Measurements from ENCODE around the gene UNKL. TPM values are rescaled to one million over a fixed set of nuclear protein-coding genes. Genes with fewer than 3 reads are reported as not detected.

UNKL gene
- total and polyA plus RNA-seq, 3 donors from 2014 or later = 23.7 to 49.9 (median 49.2) TPM

DNA sequence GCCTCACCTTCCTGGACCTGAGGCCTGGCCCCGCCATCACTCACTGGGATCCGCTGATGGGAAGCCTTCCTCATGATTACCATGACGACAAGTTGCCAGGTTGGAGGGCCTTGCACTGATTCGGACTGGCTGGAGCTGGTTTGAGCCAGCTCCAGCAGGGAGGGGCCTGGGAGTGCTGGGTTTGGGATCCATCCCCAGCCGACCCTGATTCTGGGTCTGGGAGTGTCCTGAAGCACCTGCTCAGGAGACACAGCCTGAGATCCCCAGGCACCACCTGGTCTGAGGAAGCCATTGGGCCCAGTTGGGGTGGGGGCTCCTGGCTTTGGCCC is 86.9 kb downstream of the UNKL start:
- H3K4me1 ChIP-seq = peaks cover 10% of the 10 kb centered on the region
- intact Hi-C loops (cut with DNase I; ENCODE audit: low total_unique reads) = no loop called here
- TF ChIP-seq POLR2A (IDR thresholded peaks at IDR 0.05) (no peak), CTCF (IDR thresholded peaks at IDR 0.05) (no peak)
- H3K4me3 ChIP-seq = no peak overlapping the region
- no peak for DNase-seq
- no peak overlapping the region for H3K27ac ChIP-seq
- 83% methylated on average over 5 of the region's 5 CpGs; no CpG with 5 or more reads in 1 of the 2 donors for WGBS, 2 donors
- H3K36me3 ChIP-seq (ENCODE audit: low read depth, missing control alignments) = no peaks in the 10 kb centered on the region
- H3K9me3 ChIP-seq = no peaks in the 10 kb centered on the region
- no peaks in the 10 kb centered on the region for H3K27me3 ChIP-seq

DNA sequence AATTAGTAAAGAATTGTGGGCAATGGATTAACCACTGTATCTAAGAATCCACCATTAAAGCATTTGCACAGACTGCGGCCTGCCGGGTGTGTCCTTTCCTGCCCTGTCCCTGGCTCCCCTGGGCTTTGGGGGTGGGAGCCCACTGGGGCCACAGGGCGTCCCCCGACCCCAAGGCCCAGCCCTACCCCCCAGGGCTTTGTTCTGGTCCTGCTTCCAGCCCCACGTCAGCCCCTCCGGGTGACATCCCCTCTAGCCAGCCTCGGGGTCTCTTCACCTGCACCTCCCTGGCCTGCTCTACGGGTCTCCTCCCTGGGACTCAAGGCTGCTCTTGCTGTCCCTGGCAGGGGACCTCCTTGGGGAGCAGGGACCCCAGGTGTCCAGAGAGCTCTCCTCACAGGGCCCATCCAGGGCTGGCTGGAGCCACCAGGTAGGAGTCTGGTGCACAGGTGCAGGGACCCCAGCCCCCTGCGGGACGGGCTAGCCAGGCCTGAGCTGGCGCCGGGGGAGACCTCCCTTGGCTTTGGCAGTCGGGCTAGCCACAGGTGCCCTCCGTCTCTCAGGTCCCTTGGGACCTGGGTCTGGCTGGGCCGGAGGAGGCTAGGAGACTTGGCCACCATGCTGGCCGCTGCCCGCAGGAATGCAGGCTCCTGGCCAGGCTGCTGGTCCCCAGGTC is 87.4 kb downstream of the UNKL start:
- Histone ChIP-seq H3K4me1 (peaks cover 5% of the 10 kb centered on the region), H3K4me3 (no peak overlapping the region), H3K36me3 (ENCODE audit: low read depth, missing control alignments) (no peaks in the 10 kb centered on the region), H3K27ac (no peak overlapping the region), H3K9me3 (no peaks in the 10 kb centered on the region), H3K27me3 (no peaks in the 10 kb centered on the region)
- intact Hi-C loops (cut with DNase I; ENCODE audit: low total_unique reads) = no loop called here
- 87 to 90% methylated on average over 13 to 16 of the region's 17 CpGs for WGBS, 2 donors
- DNase-seq = no peak
- TF ChIP-seq CTCF (IDR thresholded peaks at IDR 0.05) (no peak), POLR2A (IDR thresholded peaks at IDR 0.05) (no peak)

DNA sequence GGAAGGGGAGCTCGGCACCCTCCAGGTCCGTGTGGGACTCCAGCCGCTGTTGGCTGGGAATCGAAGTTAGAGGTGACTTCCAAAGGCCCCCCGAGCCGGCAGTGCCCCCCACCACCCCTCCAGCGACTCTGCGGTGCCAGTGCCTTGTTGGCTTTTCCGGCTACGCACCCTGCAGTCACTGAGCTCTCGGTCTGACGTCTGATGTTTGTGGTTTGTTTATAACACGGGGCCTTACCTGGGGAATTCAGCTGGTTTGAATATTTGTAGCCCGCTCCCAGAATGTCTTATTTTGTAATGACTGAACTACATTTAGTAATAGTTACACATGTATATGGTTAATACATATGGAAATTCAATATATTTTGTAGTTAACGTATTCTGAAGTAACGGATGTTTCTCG is 88.1 kb downstream of the UNKL start:
- no peaks in the 10 kb centered on the region for H3K36me3 ChIP-seq (ENCODE audit: low read depth, missing control alignments)

DNA sequence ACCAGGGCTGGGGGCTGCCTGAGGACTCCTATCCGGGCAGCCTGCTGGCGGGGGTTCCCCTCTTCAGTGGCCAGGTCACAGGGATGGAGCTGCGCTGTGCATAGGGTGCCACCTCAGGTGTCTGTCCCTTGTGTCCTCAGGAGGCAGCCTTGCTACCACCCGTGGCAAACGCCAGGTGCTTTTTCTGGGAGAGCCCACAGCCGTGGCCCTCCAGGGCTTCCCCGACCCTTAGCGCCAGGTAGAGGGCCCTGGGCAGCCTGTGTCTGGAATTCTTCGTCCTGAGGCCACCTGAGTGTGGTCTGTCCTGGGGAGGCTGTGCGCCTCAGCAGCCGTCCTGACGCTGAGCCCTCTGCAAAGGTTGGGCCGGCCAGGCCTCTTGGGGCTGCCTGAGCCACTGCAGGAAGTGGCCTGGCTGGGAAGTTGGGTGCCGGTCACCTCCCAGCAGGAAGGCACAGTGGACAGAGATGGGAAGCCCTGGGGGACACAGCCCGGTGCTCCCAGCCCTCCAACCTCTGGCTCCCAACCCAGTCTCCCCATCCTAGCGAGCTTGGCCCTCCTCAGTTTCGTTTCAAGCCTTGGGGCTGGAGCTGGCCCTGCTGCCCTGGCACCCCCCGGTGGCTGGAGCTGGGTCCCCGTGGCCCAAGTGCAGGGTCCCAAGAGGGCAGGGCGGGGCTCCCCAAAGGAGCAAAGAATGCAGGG is 88.7 kb downstream of the UNKL start:
- intact Hi-C loops (cut with DNase I; ENCODE audit: low total_unique reads) = no loop called here

More for the DNA sequence above, 88.1 kb downstream of the UNKL start:
- DNase-seq = no peak
- WGBS, 2 donors = 75 to 89% methylated on average over 15 to 17 of the region's 17 CpGs
- Histone ChIP-seq H3K4me3 (no peak overlapping the region), H3K4me1 (no peaks in the 10 kb centered on the region), H3K27ac (no peak overlapping the region), H3K9me3 (no peaks in the 10 kb centered on the region), H3K27me3 (no peaks in the 10 kb centered on the region)
- no peak for TF ChIP-seq POLR2A (IDR thresholded peaks at IDR 0.05)
- TF ChIP-seq CTCF (IDR thresholded peaks at IDR 0.05) = no peak
- intact Hi-C loops (cut with DNase I; ENCODE audit: low total_unique reads) = no loop called here

More for the DNA sequence above, 88.7 kb downstream of the UNKL start:
- WGBS, 2 donors = 65 to 85% methylated on average over 7 to 19 of the region's 20 CpGs
- Histone ChIP-seq H3K27me3 (no peaks in the 10 kb centered on the region), H3K27ac (no peak overlapping the region), H3K36me3 (ENCODE audit: low read depth, missing control alignments) (no peaks in the 10 kb centered on the region), H3K4me1 (no peaks in the 10 kb centered on the region), H3K9me3 (no peaks in the 10 kb centered on the region), H3K4me3 (no peak overlapping the region)
- TF ChIP-seq CTCF (IDR thresholded peaks at IDR 0.05) (no peak), POLR2A (IDR thresholded peaks at IDR 0.05) (no peak)
- DNase-seq = no peak
